Muscle of back (tissue), 13 donors: Measurements from ENCODE around the gene CCT8. TPM values are rescaled to one million over a fixed set of nuclear protein-coding genes. Genes with fewer than 3 reads are reported as not detected.

ENCODE experiments used
- DNase-seq, 3 donors: peaks; one replicate each; pipeline versions ENCODE4 v3.0.0 to v3.0.0-alpha.2; 2013
- long read RNA-seq, 9 donors: transcript quantifications; one replicate each; lab custom pipeline, GENCODE V29; 2026
- polyA plus RNA-seq, 10 donors: library from polyadenylated mRNA; unstranded; fragments of 120-200 nt; gene quantifications; one replicate each; pipeline ENCODE4 v1.2.1, GENCODE V29; 2013; ENCODE audit not compliant: insufficient read length in 10 of 10

Gene CCT8
- polyA plus RNA-seq: 100 to 1,000 TPM; 148 to 185 (median 167) TPM
- long read RNA-seq, donor 1, transcript CCT8-201 (15 exons, 2,005 nt): major isoform, 34 of 69 reads
- long read RNA-seq, donor 1, partial matches to known transcripts: 32 of 69 reads
- long read RNA-seq, donor 1, other reads (novel, unspliced or antisense): 0 of 69 reads
- long read RNA-seq, donor 2, transcript CCT8-201 (15 exons, 2,005 nt): major isoform, 40 of 78 reads
- long read RNA-seq, donor 2, partial matches to known transcripts: 36 of 78 reads
- long read RNA-seq, donor 2, other reads (novel, unspliced or antisense): 0 of 78 reads
- long read RNA-seq, donor 3: 0 reads
- long read RNA-seq, donor 4, transcript CCT8-201 (15 exons, 2,005 nt): major isoform, 31 of 49 reads
- long read RNA-seq, donor 4, partial matches to known transcripts: 14 of 49 reads
- long read RNA-seq, donor 4, other reads (novel, unspliced or antisense): 0 of 49 reads
- long read RNA-seq, donor 5, transcript CCT8-201 (15 exons, 2,005 nt): major isoform, 54 of 96 reads
- long read RNA-seq, donor 5, partial matches to known transcripts: 30 of 96 reads
- long read RNA-seq, donor 5, other reads (novel, unspliced or antisense): 10 of 96 reads
- long read RNA-seq, donor 6, transcript CCT8-201 (15 exons, 2,005 nt): major isoform, 32 of 82 reads
- long read RNA-seq, donor 6, partial matches to known transcripts: 41 of 82 reads
- long read RNA-seq, donor 6, other reads (novel, unspliced or antisense): 6 of 82 reads
- long read RNA-seq, donor 7, transcript CCT8-201 (15 exons, 2,005 nt): major isoform, 37 of 43 reads
- long read RNA-seq, donor 7, partial matches to known transcripts: 5 of 43 reads
- long read RNA-seq, donor 7, other reads (novel, unspliced or antisense): 0 of 43 reads
- long read RNA-seq, donor 8, transcript CCT8-201 (15 exons, 2,005 nt): major isoform, 27 of 74 reads
- long read RNA-seq, donor 8, partial matches to known transcripts: 45 of 74 reads
- long read RNA-seq, donor 8, other reads (novel, unspliced or antisense): 0 of 74 reads
- long read RNA-seq, donor 9, transcript CCT8-201 (15 exons, 2,005 nt): major isoform, 6 of 6 reads
- long read RNA-seq, donor 9, partial matches to known transcripts: 0 of 6 reads
- long read RNA-seq, donor 9, other reads (novel, unspliced or antisense): 0 of 6 reads

GRCh38 chr21:29073222-29074006 lies at the start of gene CCT8:
Gene CCT8, minus strand, starts transcription at chr21:29073648. Its CDS starts 58 bp downstream, at chr21:29073590.
- peak; percentile 100 for DNase-seq

DNA sequence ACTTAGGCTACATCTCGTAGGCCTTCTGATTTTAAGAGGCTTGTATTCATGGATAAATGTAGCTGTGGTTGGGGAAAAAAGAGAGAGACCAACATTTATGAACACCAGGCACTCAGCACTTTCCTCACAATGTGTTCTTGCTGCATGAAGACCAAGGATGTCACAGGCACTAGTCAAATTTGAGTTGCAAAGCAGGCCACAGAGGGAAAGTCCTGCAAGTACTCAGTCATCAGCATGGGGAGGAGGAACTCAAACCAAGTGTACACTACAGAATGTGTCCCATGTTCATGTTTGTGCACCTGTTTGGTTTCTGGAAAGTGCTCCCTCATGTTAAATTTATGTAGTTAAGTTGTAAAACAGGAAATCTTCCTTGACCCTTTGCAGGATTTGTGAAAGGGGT lies 48.3 kb upstream of the CCT8 start:
- DNase-seq: no peak

- no peak for DNase-seq
These were observed 44.0 kb upstream of the CCT8 start for GRCh38 chr21:29117372-29117955.

- DNase-seq: no peak
These were observed 42.5 kb upstream of the CCT8 start for GRCh38 chr21:29115899-29116298.

- DNase-seq: peak in 1 of 3 donors; percentile 27
These were observed 41.5 kb upstream of the CCT8 start for GRCh38 chr21:29114765-29115500.

DNA sequence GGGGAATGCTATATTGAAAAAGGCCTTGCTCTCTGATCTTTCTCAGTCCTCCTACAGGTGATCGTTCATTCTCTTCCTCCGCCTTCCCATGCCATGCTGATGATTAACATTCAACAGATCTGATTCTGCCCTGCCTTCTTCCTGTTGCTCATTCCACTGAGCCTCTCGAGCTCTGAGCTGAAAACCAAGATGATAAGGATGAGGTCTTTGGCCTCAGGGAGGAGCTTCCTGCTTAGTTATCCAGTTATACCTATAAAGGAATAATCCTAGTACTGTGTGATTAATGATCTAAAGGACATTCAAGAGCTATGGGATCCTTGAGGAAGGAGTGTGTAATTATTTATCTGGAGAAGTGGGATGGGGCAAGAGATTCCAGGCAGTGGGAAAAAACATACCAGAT lies 31.8 kb upstream of the CCT8 start:
- DNase-seq: no peak

DNA sequence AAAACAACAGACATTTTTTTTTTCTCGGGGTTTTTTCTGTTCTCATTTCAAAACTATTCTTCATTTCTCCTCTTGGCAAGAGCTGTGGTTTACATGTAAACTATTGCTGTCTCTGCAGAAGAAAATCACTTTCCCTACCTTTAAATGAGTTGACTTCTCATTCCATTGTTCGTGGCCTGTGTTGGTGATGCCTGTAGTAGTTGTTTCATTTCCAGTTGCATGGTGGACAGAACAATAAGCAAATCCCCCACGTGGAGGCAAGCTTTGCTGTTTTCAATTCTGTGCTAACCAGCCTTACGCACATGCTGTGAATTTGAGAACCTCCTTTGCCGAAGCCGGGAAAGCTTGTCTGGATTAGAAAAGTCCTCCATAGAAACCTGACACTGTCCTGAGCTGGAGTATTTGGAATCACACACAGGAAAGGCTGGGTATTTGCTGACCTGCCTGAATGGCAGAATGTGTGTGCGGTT lies 30.8 kb upstream of the CCT8 start:
- peak; percentile 34 to 47 (median 42) for DNase-seq

DNA sequence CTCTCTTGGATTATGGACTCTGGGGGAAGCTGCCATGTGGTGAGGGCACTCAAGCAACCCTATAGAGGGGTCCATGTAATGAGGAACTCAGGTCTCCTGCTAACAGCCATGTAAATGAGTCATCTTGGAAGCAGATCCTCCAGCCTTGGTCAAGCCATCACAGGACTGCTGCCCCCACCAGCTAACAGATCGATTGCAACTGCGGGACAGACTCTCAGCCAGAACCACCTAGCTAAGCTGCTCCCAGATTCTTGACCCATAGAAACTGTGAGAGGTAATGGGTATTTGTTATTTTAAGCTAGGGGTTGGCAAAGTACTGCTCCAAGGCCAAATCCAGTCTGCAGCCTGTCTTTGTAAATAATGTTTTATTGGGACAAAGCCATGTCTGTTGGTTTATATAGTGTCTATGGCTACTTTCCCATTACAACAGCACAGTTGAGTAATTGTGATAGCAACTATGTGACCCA lies 29.4 kb upstream of the CCT8 start:
- no peak for DNase-seq

DNA sequence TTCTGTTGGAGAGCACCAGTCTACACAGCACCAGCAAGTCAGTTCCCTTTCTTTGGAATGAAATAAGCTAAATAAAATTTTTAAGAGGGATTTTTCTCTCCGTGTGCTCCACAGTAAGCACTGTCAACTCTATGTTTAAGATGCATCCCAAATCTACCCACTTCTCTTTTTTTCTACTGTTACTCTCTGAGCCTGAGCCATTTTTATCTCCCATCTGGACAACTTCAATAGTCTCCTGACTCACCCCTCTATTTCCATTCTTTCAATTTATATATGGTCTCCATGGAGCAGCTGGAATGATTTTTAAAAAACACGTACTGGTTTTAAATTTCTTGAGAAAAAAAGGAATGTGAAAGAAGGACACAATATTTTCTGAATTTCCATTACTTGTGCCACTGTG lies 24.7 kb upstream of the CCT8 start:
- no peak for DNase-seq

DNA sequence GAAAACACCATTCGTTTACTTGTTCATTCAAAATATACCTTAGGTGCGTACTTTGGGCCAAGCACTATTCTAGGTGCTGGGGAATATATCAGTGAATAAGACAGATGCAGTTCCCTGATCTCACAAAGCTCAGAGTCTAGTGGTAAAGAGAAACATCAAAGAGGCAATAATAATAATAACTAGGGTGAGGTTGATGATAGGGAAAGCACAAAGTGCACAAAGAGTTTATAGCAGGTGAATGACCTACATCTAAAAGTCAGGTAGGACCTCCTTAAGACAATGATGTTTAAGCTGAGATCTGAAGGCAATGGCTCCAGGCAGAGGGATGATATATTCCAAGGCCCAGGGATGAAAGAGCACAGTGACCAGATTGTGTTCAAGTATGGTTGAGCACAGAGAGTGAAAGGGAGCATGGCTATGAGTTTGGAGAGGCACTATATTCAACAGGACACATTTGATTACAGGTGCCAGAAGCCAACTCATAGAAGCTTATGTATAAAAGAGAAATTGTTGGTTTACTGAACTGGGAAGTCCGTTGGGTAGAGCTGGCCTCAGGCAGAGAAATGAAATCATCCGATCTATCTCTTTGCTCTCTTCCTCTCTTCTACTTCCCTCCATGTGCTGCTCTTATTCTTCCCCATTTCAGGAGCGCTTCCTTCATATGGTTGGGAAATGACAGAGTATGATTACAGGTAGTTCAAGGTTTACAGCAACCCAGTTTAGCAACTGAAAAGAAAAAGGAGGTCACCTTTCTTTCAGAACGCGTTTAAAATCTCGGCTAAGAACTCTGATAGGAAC lies 23.0 kb upstream of the CCT8 start:
- DNase-seq: no peak

DNA sequence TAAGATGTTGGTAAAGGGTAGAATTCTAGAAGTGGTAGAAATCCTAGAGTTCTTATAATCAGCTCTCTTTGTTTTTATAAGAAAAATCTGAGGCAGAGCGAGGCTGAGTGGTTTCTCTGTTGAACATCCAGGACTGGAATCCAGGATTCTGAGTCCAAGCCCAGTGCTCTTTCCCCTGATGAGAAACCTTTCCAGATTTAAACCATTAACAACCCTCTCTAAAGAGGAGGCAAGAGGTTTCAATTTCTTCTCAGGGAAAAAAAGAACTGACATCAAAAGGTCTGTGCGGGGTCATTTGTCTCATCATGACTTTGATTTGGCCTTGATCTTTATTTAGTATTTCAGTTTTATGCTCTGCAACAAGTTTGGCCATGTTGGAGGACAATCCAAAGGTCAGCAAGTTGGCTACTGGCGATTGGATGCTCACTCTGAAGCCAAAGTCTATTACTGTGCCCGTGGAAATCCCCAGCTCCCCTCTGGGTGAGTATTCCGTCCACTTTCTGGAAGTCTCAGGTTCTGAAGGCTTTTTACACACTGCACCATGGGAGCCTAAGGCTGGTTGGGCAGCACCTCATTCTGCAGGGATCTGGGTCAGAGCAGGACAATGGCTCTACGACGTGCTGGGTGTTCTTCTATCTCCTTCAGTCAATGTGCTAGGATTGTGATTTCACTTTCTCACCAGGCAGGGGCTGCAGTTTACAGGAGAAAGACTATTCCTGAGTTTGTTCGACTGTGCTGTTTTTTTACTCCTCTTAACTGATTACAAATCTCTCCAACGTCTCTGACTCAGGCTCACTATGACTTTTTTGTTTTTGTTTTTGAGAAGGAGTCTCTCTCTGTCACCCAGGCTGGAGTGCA lies 18.9 kb upstream of the CCT8 start:
- DNase-seq: no peak

DNA sequence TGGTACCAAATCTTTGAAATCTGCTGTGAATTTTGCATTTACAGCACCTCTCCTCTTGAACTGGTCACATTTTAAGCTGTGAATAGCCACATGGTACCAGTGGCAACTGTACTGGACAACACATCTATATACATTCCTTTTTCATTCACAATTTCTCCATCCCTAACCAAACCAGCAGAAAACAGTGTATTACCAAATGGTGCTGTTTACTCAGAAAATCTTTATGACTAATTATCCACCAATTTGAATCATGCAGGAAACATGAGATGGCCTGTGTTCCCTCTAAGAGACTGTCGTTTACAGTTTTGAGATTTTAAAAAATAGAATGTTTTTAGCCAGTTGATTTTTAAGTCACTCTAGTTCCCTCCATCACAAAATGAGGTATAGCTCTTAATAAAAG lies 17.6 kb upstream of the CCT8 start:
- DNase-seq: peak in 1 of 3 donors; percentile 46

DNA sequence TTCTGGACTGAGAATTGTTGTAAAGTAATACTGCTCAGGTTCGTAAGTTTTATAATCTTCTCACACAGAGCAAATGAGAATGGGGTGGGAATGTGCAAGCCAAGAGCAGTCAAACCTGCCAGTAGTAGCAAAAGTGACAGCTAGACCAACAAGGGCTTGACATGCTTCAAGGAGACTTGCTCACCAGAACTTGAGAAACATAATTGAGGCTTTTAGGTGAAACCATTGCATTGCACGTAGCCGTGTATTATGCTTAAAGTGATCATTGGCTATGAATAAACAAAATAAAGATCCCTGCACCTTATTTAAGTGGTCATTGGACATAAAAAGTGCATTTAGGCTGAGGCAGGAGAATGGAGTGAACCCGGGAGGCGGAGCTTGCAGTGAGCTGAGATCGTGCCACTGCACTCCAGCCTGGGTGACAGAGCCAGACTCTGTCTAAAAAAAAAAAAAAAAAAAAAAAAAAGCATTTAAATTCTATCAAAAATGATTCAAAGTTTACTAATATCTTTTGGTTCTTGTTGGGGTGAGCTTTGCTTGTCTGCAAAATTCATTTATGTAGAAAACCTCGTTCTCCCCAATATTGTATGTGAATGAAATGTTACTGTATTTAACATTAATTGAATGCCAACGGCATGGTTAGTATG lies 11.8 kb upstream of the CCT8 start:
- no peak for DNase-seq

GRCh38 chr21:29084372-29084771 lies 10.9 kb upstream of the CCT8 start:
- no peak for DNase-seq

- no peak for DNase-seq
These were observed 9.9 kb upstream of the CCT8 start for GRCh38 chr21:29083306-29083705.

DNA sequence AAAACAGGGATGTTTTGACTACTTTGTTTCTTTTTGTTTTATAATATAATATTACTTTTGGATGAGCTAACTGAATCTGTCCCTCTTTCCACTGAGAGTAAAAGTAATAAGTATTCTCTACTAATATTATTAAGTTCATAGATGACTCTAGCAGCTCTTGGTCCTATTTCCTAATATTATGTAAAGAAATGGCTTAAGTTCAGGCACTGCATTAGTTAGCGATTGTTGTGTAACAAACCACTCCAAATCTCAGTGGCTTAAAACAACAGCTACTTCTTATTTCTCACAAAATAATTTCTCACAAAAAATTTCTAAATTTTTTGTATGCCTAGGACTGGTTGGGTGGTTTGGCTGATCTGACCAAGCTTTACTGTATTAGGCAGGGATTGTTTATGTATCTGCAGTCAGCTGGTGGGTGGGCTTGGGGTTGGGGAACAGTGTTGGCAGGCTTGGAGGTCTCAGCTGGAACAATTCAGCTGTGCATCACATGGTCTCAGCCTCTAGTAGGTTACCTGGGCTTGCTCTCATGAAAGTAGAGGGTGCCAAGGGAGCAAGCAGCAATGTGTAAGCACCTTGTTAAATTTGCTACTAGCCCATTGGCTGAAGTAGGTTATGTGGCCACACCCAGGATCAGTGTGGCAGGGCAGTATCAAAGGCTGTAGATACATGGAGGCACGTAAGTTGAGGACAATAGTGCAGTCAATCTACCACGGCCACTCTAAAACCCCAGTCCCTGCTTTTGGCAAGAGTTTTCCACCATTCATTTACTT lies 8.8 kb upstream of the CCT8 start:
- no peak for DNase-seq

GRCh38 chr21:29080454-29080941 lies 7.0 kb upstream of the CCT8 start:
- no peak for DNase-seq
